Lower lobe of right lung (tissue), 2 donors: ENCODE data around the gene FAM117A. TPM values are rescaled to one million over a fixed set of nuclear protein-coding genes. Genes with fewer than 3 reads are reported as not detected.
A peak's percentile ranks its signal among the peaks of the same experiment; 100 is the strongest.
"Not testable (repeated sequence)": the region's sequence is repeated elsewhere in the genome, so short reads cannot be mapped to it uniquely, and the experiment has no call there.

Source experiments
- ATAC-seq, 2 donors: fragments of 200-7000 bp; cut with Tn5 transposase; one replicate each; pipeline ENCODE4 v1.9.1; 2020 to 2022; ENCODE audit warnings: mild to moderate bottlenecking in 2 of 2, moderate library complexity in 2 of 2
- DNase-seq: peaks from one replicate; pipeline ENCODE4 v3.0.0-alpha.2; 2020
- H3K27ac ChIP-seq: fragments of 200-600 bp; one replicate; pipeline ENCODE4 v1.8.0; 2022
- H3K27me3 ChIP-seq: fragments of 200-600 bp; one replicate; pipeline ENCODE4 v1.8.0; 2022; ENCODE audit warnings: low read depth
- H3K36me3 ChIP-seq: fragments of 200-600 bp; one replicate; pipeline ENCODE4 v1.8.0; 2022; ENCODE audit warnings: mild to moderate bottlenecking
- H3K4me1 ChIP-seq: fragments of 200-600 bp; one replicate; pipeline ENCODE4 v1.8.0; 2022
- H3K4me3 ChIP-seq: fragments of 200-600 bp; one replicate; pipeline ENCODE4 v1.8.0; 2022; ENCODE audit warnings: mild to moderate bottlenecking
- H3K9me3 ChIP-seq: fragments of 200-600 bp; one replicate; pipeline ENCODE4 v1.8.0; 2022
- intact Hi-C: fragments of 100-400 bp; cut with DNase I; formaldehyde crosslinking; loops from one replicate; pipeline ENCODE4 v1.11.0; 2022
- total RNA-seq: library from RNA; stranded (reverse); fragmentation: NEBNext Ultra II Directional; extraction: Animal tissue kit (Norgen Biotek cat#: 25700); gene quantifications from one replicate; pipeline ENCODE4 v1.2.1, GENCODE V29; 2021
- TF ChIP-seq, protein P1 (sequence below): fragments of 200-600 bp; IDR thresholded peaks from one replicate; pipeline ENCODE4 v1.8.0; 2022; ENCODE audit warnings: antibody characterized with exemption, mild to moderate bottlenecking
- donor health status: DM: no; HTN: yes; CAD: no; lungs with severe emphysema.

Gene FAM117A
- total RNA-seq, 1 donor from 2014 or later, result 16.4 TPM

DNA sequence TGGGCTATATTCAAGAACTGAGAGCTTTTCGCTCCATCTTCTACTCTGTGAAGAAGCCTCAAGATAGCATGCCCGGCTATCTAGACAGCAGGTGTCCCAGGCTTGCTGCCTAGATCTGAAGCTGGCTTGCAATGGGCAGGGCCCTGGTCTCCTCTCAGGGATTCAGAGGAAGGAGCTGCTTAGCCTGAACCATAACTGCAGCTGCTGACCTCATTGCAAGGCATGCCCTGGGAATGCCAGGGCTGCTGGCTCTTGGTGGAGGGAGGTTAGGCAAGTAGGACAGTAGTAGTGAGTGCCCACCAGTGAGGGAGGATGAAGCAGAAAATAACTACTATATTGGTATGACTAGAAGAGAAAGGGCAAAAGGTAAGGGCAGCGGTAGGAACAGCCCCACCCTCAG, 34.9 kb downstream of the FAM117A start:
- intact Hi-C loops, result no loop called here
- DNase-seq (no peak), ATAC-seq (no peak)
- Histone ChIP-seq H3K4me1 (peaks cover 30% of the 10 kb centered on the region), H3K27ac (peak overlapping the region; percentile 33), H3K4me3 (no peak overlapping the region), H3K36me3 (peaks cover 7% of the 10 kb centered on the region), H3K27me3 (no peaks in the 10 kb centered on the region), H3K9me3 (no peaks in the 10 kb centered on the region)
- TF ChIP-seq, protein P1, sequence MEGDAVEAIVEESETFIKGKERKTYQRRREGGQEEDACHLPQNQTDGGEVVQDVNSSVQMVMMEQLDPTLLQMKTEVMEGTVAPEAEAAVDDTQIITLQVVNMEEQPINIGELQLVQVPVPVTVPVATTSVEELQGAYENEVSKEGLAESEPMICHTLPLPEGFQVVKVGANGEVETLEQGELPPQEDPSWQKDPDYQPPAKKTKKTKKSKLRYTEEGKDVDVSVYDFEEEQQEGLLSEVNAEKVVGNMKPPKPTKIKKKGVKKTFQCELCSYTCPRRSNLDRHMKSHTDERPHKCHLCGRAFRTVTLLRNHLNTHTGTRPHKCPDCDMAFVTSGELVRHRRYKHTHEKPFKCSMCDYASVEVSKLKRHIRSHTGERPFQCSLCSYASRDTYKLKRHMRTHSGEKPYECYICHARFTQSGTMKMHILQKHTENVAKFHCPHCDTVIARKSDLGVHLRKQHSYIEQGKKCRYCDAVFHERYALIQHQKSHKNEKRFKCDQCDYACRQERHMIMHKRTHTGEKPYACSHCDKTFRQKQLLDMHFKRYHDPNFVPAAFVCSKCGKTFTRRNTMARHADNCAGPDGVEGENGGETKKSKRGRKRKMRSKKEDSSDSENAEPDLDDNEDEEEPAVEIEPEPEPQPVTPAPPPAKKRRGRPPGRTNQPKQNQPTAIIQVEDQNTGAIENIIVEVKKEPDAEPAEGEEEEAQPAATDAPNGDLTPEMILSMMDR, result no peak

DNA sequence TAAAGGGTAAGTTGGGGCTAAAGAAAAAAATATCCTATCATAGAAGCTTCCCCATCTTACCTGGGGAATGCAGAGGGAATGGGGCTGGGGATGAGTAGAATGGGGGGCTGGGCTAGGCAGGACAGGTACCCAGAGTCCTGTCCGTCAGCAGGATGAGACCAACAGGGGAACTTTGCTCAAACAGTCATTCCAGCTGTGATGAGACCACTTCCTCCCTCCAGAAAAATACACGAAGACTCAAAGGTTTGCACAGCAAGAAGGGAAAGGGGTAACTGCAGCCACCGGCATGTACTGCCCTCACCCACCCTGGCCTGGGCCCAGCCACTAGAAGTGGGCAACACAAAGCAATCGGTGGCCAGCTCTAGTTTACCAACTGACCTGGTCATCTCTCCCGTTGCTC, 35.5 kb downstream of the FAM117A start:
- intact Hi-C loops, result no loop called here
- H3K27ac ChIP-seq, result no peak overlapping the region
- peaks cover 7% of the 10 kb centered on the region for H3K36me3 ChIP-seq
- peaks cover 36% of the 10 kb centered on the region for H3K4me1 ChIP-seq
- no peak for ATAC-seq
- no peaks in the 10 kb centered on the region for H3K27me3 ChIP-seq
- TF ChIP-seq, protein P1, result no peak
- no peaks in the 10 kb centered on the region for H3K9me3 ChIP-seq
- no peak for DNase-seq
- H3K4me3 ChIP-seq, result no peak overlapping the region

DNA sequence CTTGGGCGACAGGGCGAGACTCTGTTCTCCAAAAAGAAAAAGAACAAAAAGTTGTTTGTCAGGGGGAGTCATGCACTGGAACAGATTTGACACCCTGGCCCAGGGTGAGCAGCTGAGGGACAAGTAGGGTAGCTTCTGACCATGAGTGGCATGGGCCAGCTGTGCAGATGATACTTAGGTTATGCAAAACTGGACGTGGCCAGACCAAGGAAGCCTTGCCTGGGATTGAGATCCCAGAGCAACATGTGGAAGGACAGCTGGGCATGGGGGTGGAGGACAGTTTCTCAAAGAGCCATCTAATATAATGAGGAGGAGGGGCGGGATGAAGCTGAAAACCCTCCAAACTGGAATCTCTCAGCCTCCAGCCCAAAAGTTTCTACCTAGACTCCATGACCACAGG, 36.6 kb downstream of the FAM117A start:
- peaks cover 45% of the 10 kb centered on the region for H3K4me1 ChIP-seq
- no peaks in the 10 kb centered on the region for H3K27me3 ChIP-seq
- no peak overlapping the region for H3K4me3 ChIP-seq
- intact Hi-C loops, result no loop called here
- no peak overlapping the region for H3K27ac ChIP-seq
- TF ChIP-seq, protein P1, result no peak
- DNase-seq (no peak), ATAC-seq (no peak)
- H3K9me3 ChIP-seq, result no peaks in the 10 kb centered on the region
- peaks cover 8% of the 10 kb centered on the region for H3K36me3 ChIP-seq

DNA sequence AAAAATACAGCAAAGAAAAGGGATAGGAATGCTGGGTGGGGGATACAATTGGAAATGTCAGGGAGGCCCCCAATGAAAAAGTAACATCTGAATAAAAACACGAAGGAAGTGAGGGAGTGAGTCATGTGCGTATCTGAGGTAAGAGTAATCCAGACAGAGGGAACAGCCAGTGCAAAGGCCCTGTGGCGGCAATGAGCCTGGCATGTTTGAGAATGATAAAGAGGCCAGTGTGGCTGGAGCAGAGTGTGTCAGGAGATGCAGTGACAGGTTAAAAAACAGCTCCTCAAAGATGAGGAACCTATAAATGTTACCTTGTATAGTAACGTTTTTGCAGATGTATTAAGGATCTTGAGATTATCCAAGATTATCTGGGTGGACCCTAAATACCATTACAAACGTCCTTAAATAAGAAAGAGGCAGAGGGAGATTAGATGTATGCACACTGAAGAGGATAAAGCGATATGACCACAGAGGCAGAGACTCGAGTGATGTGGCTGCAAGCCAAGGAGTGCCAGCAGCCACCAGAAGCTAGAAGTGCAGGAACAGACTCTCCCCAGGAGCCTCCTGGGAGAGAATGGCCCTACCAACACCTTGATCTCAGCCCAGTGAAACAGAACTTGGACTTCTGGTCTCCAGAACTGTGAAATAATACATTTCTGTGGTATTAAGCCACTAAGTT, 38.3 kb downstream of the FAM117A start:
- H3K27ac ChIP-seq, result no peak overlapping the region
- peaks cover 37% of the 10 kb centered on the region for H3K4me1 ChIP-seq
- intact Hi-C loops, result no loop called here
- no peak overlapping the region for H3K4me3 ChIP-seq
- no peak for DNase-seq
- H3K9me3 ChIP-seq, result no peaks in the 10 kb centered on the region
- TF ChIP-seq, protein P1, result no peak
- peaks cover 18% of the 10 kb centered on the region for H3K36me3 ChIP-seq
- no peaks in the 10 kb centered on the region for H3K27me3 ChIP-seq
- no peak for ATAC-seq

DNA sequence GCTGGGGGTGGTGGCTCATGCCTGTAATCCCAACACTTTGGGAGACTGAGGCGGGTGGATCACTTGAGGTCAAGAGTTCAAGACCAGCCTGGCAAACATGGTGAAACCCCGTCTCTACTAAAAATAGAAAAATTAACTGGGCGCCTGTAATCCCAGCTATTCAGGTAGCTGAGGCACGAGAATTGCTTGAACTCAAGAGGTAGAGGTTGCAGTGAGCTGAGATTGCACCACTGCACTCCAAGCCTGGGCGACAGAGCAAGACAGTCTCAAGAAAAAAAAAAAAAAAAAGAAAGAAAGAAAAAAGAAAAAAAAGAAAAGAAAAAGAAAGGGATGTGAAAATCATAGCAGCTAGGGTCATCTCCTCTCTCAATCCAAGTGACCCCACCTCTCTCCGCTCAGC, 39.4 kb downstream of the FAM117A start:
- Histone ChIP-seq H3K4me1 (peaks cover 28% of the 10 kb centered on the region), H3K27ac (peak overlapping the region; percentile 18), H3K36me3 (peaks cover 26% of the 10 kb centered on the region)
- DNase-seq, H3K4me3 ChIP-seq, intact Hi-C loops, H3K9me3 ChIP-seq, H3K27me3 ChIP-seq, ATAC-seq: not testable (repeated sequence)

DNA sequence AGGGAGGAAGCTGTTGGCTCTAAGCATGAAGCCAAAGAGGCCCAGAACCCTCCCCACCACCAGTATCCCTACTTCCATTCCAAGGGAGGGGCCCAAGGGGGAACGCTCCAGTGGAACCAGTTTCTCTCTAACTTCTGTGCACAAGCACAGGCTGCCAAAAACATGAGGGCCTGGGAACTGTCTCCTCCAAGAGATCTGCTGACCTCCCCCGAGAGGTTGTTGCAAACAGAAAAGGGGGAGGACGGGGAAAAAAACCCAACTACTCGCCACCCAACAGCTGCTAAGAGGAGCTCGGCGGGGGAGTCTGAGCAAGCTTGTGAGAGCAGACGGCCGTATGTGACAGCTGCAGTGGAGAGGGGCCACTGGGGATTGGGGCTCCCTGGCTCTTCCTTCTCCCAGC, 40.5 kb downstream of the FAM117A start:
- peaks cover 19% of the 10 kb centered on the region for H3K4me1 ChIP-seq
- TF ChIP-seq, protein P1, result no peak
- H3K4me3 ChIP-seq, result no peak overlapping the region
- no peaks in the 10 kb centered on the region for H3K27me3 ChIP-seq
- intact Hi-C loops, result no loop called here
- no peaks in the 10 kb centered on the region for H3K9me3 ChIP-seq
- DNase-seq (no peak), ATAC-seq (peak; percentile 9 to 60)
- peaks cover 38% of the 10 kb centered on the region for H3K36me3 ChIP-seq
- H3K27ac ChIP-seq, result peak overlapping the region; percentile 64
